GM10847 (cell line): ENCODE measurements around the gene FGD3.

Experiments used
- POLR2A ChIP-seq: IDR thresholded peaks from 2 replicates; pipeline ENCODE4 v1.6.1; 2011; ENCODE audit not compliant: insufficient read length; ENCODE audit errors: extremely low read depth

The FGD3 gene

DNA sequence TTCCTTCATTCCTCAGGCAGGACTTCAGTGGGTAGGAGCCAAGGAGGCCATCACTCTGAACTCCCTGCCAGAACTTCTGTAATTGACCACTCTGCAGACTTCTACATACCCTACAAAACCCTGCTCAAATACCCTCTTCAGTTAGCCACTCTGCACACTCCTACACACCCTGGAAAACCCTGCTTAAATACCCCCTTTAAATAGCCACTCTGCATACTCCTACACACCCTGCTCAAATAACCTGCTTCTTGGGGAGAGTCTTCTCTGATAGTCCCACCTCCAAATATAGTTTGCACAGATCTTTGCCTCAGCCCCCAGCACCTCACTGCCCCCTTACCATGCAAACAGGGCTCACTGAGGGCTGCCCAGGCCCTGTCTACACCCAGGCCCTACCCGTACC is 130.0 kb downstream of the FGD3 start:
- TF ChIP-seq POLR2A = no peak

DNA sequence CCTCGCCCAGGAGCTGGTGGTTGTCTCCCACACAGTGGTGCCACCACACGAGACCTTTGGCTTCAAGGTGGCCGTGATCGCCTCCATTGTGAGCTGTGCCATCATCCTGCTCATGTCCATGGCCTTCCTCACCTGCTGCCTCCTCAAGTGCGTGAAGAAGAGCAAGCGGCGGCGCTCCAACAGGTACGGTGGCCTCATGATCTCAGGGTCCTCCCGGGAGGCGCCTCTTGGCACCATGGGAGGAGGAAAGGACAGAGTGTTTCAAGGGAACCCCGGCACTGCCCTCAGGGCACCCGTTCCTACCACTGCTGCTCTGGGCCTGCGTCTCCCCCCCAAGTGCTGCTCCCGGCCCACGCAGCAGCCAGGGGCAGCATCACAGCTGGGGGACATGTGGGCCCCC is 130.5 kb downstream of the FGD3 start:
- TF ChIP-seq POLR2A = no peak

DNA sequence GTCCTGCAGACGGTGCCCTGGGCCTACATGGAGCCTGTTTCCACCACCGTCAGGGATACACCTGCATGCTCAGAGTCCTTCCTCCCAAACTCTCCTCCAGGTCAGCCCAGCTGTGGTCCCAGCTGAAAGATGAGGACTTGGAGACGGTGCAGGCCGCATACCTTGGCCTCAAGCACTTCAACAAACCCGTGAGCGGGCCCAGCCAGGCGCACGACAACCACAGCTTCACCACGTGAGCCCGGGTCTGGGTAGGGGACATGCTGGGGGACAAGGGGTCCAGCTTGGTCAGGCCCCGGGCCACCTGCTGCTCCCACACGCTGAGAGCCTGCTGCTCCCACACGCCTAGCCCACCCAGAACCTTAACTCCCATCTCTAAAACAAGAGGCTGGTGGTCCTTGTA is 132.0 kb downstream of the FGD3 start:
- TF ChIP-seq POLR2A = no peak

DNA sequence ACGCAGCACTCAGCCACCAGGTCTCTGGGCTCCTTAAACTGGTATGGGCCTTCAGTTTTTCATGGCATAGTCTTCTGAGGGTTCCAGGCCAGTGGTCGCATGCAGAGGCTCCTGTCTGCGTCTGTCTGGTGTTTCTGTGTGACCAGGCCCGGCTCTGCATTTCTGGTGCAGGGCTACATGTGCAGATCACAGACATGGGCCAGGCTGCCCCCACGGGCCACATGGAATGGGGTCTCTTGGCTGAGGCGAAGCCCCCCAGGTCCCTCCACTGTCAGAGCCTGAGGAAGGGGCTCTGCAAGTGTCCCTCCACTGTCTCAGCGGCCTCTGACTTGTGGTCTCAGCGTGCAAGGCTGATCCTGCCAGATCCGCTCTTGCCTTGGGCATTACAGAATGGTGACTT is 133.1 kb downstream of the FGD3 start:
- no peak for TF ChIP-seq POLR2A

DNA sequence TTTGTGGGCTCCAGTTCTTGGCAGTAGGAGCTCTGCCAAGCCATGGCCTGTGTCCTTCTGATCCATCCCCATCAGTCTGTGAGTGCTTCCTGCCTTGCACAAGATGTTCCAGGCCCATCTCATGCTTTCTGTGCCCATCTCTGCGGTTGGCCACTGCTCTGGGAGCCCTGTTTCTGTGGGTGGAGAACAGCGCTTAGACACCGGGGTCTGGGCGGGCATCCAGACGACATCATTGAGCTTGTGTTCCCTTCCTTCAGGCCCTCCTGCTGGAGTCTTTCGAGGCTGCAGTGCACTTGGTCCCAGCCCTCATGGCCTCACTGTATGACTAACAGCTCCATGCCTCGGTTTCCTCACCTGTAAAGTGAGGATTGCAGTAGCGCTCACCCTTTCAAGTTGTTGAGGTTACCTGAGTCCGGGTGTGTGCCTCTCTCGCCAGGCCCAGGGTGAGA is 133.8 kb downstream of the FGD3 start:
- TF ChIP-seq POLR2A = no peak

DNA sequence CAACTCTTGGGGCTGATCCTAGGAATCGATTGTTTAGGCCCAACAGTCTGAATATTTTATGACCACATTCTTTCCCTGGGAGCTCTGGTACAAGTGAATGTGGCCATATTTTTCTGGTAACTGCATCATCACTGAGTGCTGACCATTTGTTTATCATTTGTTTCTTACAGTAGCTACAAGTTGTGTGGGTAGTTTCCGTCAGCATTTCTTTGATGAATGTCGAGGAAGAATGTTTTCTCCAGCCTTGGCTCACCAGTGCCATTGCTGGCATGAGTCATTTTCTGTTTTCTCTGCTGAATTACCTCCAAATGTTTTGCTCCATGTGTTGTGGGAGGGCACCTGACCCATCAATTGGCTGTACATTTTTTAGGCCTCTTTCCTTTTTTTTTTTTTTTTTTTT is 134.6 kb downstream of the FGD3 start:
- no peak for TF ChIP-seq POLR2A

DNA sequence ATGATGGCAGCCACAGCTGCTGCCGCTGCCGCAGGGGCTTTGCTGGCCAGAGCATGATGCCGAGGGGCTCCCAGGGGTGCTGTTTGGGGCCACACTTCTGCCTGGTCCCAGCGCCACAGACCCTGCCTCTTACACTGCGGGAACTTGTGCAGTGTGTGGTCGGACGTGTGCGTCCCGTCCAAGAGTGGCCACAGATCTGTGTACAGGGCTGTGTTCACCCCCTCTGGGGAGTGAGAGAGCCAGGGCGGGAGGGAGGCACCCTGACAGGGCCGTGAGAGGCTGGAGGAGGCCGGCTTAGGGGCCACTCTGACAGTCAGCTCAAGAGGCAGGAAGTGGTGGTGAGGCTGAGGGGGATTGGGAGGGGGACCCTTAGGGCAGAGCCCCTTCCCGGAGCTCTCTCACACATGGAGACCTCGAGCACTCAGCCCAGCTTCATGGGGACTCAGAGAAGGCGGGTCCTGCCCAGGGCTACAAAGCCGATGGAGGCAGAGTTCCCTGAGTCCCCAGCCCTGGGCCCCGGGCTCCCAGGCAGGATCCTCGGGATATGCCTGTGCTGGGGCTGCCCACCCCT is 135.6 kb downstream of the FGD3 start:
- no peak for TF ChIP-seq POLR2A

DNA sequence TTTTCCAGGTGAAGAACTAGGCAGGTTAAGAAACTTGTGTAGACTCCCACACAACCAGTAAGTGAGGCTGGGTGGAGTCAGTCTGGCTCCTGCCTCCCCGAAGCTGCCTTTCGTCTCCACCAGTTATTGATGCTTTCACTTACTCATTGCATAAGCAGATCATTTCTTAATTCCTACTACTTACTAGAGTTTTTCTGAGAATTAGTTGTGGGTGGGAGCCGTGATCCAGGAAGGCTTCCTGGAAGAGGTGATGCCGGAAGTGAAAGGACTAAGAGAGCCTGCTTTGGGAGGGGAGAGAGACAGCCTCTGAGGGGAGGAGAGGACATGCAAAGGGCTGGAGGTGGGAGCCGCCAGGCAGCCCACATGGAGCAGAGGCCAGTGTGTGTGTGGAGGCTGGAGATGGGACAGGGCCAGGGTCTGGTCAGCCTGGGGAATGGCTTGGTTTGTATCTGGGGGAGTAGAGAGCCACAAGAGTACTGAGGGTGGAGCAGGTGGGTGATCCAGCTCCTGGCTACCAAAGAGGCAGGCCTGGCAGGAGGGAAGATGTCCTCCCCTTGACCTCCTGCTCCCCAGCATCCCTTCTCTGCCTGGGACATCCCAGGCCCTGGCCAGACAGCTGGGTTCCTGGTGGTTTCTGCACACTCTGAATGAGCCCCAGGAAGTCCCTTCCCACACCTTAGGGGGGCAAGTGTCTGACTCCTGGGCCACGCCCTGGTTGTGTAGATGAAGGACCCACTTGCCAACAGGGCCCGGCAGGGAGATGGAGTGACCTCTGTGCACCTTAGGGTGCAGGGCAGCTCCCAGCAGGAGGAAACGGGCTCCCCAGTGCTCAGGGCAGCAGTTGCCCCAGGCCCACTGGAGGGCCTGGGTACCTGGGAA is 136.5 kb downstream of the FGD3 start:
- no peak for TF ChIP-seq POLR2A

DNA sequence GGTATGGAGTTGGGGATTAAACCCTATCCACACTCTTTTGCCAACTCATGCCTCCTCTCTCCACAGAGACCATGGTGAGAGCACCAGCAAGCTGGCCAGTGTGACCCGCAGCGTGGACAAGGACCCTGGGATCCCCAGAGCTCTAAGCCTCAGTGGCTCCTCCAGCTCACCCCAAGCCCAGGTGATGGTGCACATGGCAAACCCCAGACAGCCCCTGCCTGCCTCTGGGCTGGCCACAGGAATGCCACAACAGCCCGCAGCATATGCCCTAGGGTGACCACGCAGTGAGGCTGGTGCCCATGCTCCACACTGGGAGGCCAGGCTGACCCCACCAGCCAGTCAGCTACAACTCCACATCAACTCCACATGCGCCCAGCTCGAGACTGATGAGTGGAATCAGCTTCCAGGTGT is 137.2 kb downstream of the FGD3 start:
- no peak for TF ChIP-seq POLR2A

DNA sequence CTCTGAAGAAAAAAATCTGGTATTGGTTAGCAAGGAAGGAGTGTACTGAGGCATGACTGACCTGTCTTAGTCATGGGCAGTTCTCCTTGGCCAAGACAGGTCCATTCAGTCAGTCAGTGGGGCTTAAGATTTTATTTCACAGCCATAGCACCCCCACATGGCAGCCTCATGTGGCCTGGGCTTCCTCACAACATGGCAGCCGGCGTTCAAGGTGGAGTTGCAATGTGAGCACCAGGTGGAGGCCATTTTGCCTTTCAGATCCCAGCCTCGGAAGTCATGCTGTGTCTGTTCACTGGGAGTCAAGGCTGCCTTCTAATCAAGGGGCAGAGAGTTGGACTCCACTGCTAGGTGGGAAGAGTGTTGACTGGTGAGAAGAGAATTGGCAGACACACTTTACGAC is 138.4 kb downstream of the FGD3 start:
- no peak for TF ChIP-seq POLR2A
